HepG2 (cell line): ENCODE data around the gene STUB1. TPM values are rescaled to one million over a fixed set of nuclear protein-coding genes. Genes with fewer than 3 reads are reported as not detected.

ENCODE experiments used
- HMG20B ChIP-seq: conservative IDR thresholded peaks from 2 replicates; pipeline ENCODE4 v1.6.1; 2016; ENCODE audit warnings: missing genetic modification reagents, missing compliant biosample characterization
- IKZF1 ChIP-seq: fragments of 450-650 bp; IDR thresholded peaks from 2 replicates; pipeline ENCODE4 v1.7.1; 2016
- IRX3 ChIP-seq: sonication (generic); formaldehyde crosslinking; IDR thresholded peaks from 2 replicates; pipeline ENCODE4 v1.8.1; 2023; ENCODE audit warnings: mild to moderate bottlenecking, low read depth, missing genetic modification reagents, borderline replicate concordance
- NFKB2 ChIP-seq: sonication (generic); formaldehyde crosslinking; IDR thresholded peaks from 2 replicates; pipeline ENCODE4 v1.4.0; 2020; ENCODE audit warnings: missing genetic modification reagents, borderline replicate concordance
- REXO4 ChIP-seq: sonication (generic); formaldehyde crosslinking; IDR thresholded peaks from 2 replicates; pipeline ENCODE4 v1.8.0; 2022; ENCODE audit warnings: missing genetic modification reagents, mild to moderate bottlenecking, borderline replicate concordance
- RNF2 ChIP-seq: fragments of 450-650 bp; conservative IDR thresholded peaks from 2 replicates; pipeline ENCODE4 v1.6.1; 2016; ENCODE audit warnings: low read depth
- SNAPC4 ChIP-seq: sonication (generic); formaldehyde crosslinking; IDR thresholded peaks from 2 replicates; pipeline ENCODE4 v1.4.0; 2020; ENCODE audit warnings: mild to moderate bottlenecking, missing genetic modification reagents
- TOE1 ChIP-seq: sonication (generic); formaldehyde crosslinking; IDR thresholded peaks from 2 replicates; pipeline ENCODE4 v1.4.0; 2020; ENCODE audit warnings: mild to moderate bottlenecking, missing genetic modification reagents
- XBP1 ChIP-seq: sonication (generic); formaldehyde crosslinking; IDR thresholded peaks from 2 replicates; pipeline ENCODE4 v1.5.0; 2020; ENCODE audit warnings: missing genetic modification reagents
- ZBTB34 ChIP-seq: sonication (generic); formaldehyde crosslinking; IDR thresholded peaks from 2 replicates; pipeline ENCODE4 v1.8.0; 2022; ENCODE audit warnings: mild to moderate bottlenecking, missing genetic modification reagents
- ZMAT3 ChIP-seq: sonication (generic); formaldehyde crosslinking; conservative IDR thresholded peaks from 2 replicates; pipeline ENCODE4 v1.7.0; 2021; ENCODE audit warnings: missing genetic modification reagents
- ZNF281 ChIP-seq: sonication (generic); formaldehyde crosslinking; IDR thresholded peaks from 2 replicates; pipeline ENCODE4 v1.4.0; 2020; ENCODE audit warnings: missing genetic modification reagents, borderline replicate concordance
- ZNF296 ChIP-seq: sonication (generic); formaldehyde crosslinking; conservative IDR thresholded peaks from 2 replicates; pipeline ENCODE4 v1.5.0; 2020; ENCODE audit warnings: mild to moderate bottlenecking, missing genetic modification reagents
- ZNF331 ChIP-seq: sonication (generic); formaldehyde crosslinking; IDR thresholded peaks from 2 replicates; pipeline ENCODE4 v1.4.0; 2020; ENCODE audit warnings: missing genetic modification reagents
- ZNF746 ChIP-seq: sonication (generic); formaldehyde crosslinking; IDR thresholded peaks from 2 replicates; pipeline ENCODE4 v1.8.0; 2022; ENCODE audit warnings: mild to moderate bottlenecking, missing genetic modification reagents
- polyA plus RNA-seq, 8 experiments: library from polyadenylated mRNA; depleted of rRNA in 3 of 8; stranded (reverse) in 7 of 8; unstranded in 1 of 8; fragments of >200 nt; fragmentation: Illumina TruSeq in 4 of 8; extraction: Trizol in 4 of 8; gene quantifications; 2 replicates each; pipeline versions ENCODE4 v1.2.1 to v1.2.3, GENCODE V29; 2011 to 2016; ENCODE audit warnings: low read depth in 4 of 8, missing spikeins in 1 of 8, mixed read lengths in 1 of 8; ENCODE audit not compliant: insufficient read depth in 1 of 8
- total RNA-seq, 5 experiments: library from RNA; depleted of rRNA; stranded (reverse); fragments of >200 nt; fragmentation: Illumina TruSeq; extraction: Trizol; gene quantifications; 2 replicates each; pipeline ENCODE4 v1.2.3, GENCODE V29; 2016; ENCODE audit warnings: low read depth in 1 of 5
- TF ChIP-seq, protein P1 (sequence below): sonication (generic); formaldehyde crosslinking; IDR thresholded peaks from 2 replicates; pipeline ENCODE4 v1.5.0; 2020; ENCODE audit warnings: mild to moderate bottlenecking, missing genetic modification reagents, borderline replicate concordance

The STUB1 gene
- total and polyA plus RNA-seq, 2 of the 13 experiments (the other 11 are each of a cell fraction or from before 2014, with no cell fraction given): 52.9 to 78.2 TPM

- TF ChIP-seq SNAPC4 (CRISPR knock-in tag) (no peak), XBP1 (CRISPR knock-in tag) (no peak), ZNF296 (CRISPR knock-in tag) (no peak; the same call in 1 of the 2 replicates), ZNF746 (CRISPR knock-in tag) (no peak), IKZF1 (no peak), ZNF281 (CRISPR knock-in tag) (no peak; the same call in 1 of the 2 replicates), RNF2 (no peak), NFKB2 (no peak), TOE1 (no peak), ZNF331 (CRISPR knock-in tag) (peak; percentile 52; the same call in 1 of the 2 replicates), REXO4 (no peak), ZBTB34 (CRISPR knock-in tag) (no peak), HMG20B (CRISPR knock-in tag) (no peak), ZMAT3 (CRISPR knock-in tag) (no peak; the same call in 1 of the 2 replicates), IRX3 (CRISPR knock-in tag) (0 out of 2 replicates have a peak, but pooled peaks have one; percentile 52)
- TF ChIP-seq, protein P1, sequence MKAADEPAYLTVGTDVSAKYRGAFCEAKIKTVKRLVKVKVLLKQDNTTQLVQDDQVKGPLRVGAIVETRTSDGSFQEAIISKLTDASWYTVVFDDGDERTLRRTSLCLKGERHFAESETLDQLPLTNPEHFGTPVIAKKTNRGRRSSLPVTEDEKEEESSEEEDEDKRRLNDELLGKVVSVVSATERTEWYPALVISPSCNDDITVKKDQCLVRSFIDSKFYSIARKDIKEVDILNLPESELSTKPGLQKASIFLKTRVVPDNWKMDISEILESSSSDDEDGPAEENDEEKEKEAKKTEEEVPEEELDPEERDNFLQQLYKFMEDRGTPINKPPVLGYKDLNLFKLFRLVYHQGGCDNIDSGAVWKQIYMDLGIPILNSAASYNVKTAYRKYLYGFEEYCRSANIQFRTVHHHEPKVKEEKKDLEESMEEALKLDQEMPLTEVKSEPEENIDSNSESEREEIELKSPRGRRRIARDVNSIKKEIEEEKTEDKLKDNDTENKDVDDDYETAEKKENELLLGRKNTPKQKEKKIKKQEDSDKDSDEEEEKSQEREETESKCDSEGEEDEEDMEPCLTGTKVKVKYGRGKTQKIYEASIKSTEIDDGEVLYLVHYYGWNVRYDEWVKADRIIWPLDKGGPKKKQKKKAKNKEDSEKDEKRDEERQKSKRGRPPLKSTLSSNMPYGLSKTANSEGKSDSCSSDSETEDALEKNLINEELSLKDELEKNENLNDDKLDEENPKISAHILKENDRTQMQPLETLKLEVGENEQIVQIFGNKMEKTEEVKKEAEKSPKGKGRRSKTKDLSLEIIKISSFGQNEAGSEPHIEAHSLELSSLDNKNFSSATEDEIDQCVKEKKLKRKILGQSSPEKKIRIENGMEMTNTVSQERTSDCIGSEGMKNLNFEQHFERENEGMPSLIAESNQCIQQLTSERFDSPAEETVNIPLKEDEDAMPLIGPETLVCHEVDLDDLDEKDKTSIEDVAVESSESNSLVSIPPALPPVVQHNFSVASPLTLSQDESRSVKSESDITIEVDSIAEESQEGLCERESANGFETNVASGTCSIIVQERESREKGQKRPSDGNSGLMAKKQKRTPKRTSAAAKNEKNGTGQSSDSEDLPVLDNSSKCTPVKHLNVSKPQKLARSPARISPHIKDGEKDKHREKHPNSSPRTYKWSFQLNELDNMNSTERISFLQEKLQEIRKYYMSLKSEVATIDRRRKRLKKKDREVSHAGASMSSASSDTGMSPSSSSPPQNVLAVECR (CRISPR knock-in tag): no peak
Observed at GRCh38 chr16:648071-648780, 32.0 kb upstream of the STUB1 start (continued).
